ENCODE data around the gene RIC8A.

The RIC8A gene

GRCh38 chr11:253886-254270 lies 46.4 kb downstream of the RIC8A start:
- H3K4me3 ChIP-seq (ENCODE audit: low read length): no peak overlapping the region
- H3K27me3 ChIP-seq (ENCODE audit: control insufficient read depth, insufficient read depth, low read length): no peaks in the 10 kb centered on the region
- no peak overlapping the region for H3K27ac ChIP-seq (ENCODE audit: low read length)
- no peak overlapping the region for H3K9ac ChIP-seq (ENCODE audit: low read length)
- H3K4me1 ChIP-seq (ENCODE audit: control insufficient read depth, low read depth, low read length): peaks cover 3% of the 10 kb centered on the region
- peaks cover 33% of the 10 kb centered on the region for H3K36me3 ChIP-seq (ENCODE audit: control insufficient read depth, low read depth, low read length)
- no peaks in the 10 kb centered on the region for H3K9me3 ChIP-seq (ENCODE audit: control insufficient read depth, low read depth, low read length)

DNA sequence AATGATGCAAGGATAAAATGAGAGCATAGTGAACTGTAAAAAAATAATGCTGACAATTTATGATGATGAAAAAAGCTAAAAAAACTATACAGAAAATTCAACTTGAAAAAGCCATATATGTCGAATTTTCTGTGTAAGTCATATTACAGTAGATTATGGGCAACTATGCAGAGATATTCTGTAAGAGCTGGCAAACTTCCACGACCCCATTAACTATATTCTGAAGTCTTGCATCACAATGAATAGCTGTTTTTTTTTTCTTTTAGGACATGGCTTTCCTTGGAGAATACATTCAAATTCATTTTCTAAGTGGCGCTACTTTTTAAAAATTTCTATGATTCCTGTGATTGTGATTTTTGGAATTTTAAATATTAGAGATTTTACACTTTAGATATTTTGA lies 47.7 kb downstream of the RIC8A start:
- H3K9me3 ChIP-seq (ENCODE audit: control insufficient read depth, low read depth, low read length): no peaks in the 10 kb centered on the region
- H3K36me3 ChIP-seq (ENCODE audit: control insufficient read depth, low read depth, low read length): peaks cover 29% of the 10 kb centered on the region
- H3K4me3 ChIP-seq (ENCODE audit: low read length): no peak overlapping the region
- H3K27ac ChIP-seq (ENCODE audit: low read length): no peak overlapping the region
- H3K9ac ChIP-seq (ENCODE audit: low read length): no peak overlapping the region
- no peaks in the 10 kb centered on the region for H3K27me3 ChIP-seq (ENCODE audit: control insufficient read depth, insufficient read depth, low read length)
- peaks cover 3% of the 10 kb centered on the region for H3K4me1 ChIP-seq (ENCODE audit: control insufficient read depth, low read depth, low read length)

DNA sequence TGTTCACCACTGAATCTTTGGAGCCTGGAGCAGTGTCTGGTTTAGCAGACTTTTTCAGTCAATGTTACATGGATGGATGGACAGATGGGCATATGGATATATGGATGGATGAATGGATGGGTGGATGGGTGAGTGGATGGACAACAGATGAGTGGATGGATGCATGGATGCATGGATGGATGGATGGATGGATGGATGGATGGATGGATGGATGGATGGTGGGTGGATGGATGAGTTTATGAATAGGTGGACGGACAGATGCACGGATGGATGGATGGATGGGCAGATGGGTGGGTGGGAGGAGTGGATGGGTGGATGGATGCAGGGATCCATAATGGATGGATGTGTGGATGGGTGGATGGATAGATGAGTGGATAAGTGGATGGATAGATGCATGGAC lies 48.3 kb downstream of the RIC8A start:
- H3K4me3 ChIP-seq (ENCODE audit: low read length): no peak overlapping the region
- H3K36me3 ChIP-seq (ENCODE audit: control insufficient read depth, low read depth, low read length): peaks cover 29% of the 10 kb centered on the region
- no peak overlapping the region for H3K27ac ChIP-seq (ENCODE audit: low read length)
- H3K27me3 ChIP-seq (ENCODE audit: control insufficient read depth, insufficient read depth, low read length): no peaks in the 10 kb centered on the region
- H3K9ac ChIP-seq (ENCODE audit: low read length): no peak overlapping the region
- peaks cover 3% of the 10 kb centered on the region for H3K4me1 ChIP-seq (ENCODE audit: control insufficient read depth, low read depth, low read length)
- no peaks in the 10 kb centered on the region for H3K9me3 ChIP-seq (ENCODE audit: control insufficient read depth, low read depth, low read length)

GRCh38 chr11:256952-257737 lies 49.6 kb downstream of the RIC8A start:
- no peaks in the 10 kb centered on the region for H3K27me3 ChIP-seq (ENCODE audit: control insufficient read depth, insufficient read depth, low read length)
- no peak overlapping the region for H3K9ac ChIP-seq (ENCODE audit: low read length)
- H3K36me3 ChIP-seq (ENCODE audit: control insufficient read depth, low read depth, low read length): peaks cover 18% of the 10 kb centered on the region
- no peak overlapping the region for H3K27ac ChIP-seq (ENCODE audit: low read length)
- no peaks in the 10 kb centered on the region for H3K4me1 ChIP-seq (ENCODE audit: control insufficient read depth, low read depth, low read length)
- H3K4me3 ChIP-seq (ENCODE audit: low read length): no peak overlapping the region
- H3K9me3 ChIP-seq (ENCODE audit: control insufficient read depth, low read depth, low read length): no peaks in the 10 kb centered on the region

- H3K4me3 ChIP-seq (ENCODE audit: low read length): no peak overlapping the region
- H3K4me1 ChIP-seq (ENCODE audit: control insufficient read depth, low read depth, low read length): no peaks in the 10 kb centered on the region
- H3K36me3 ChIP-seq (ENCODE audit: control insufficient read depth, low read depth, low read length): peaks cover 10% of the 10 kb centered on the region
- H3K27me3 ChIP-seq (ENCODE audit: control insufficient read depth, insufficient read depth, low read length): no peaks in the 10 kb centered on the region
- no peak overlapping the region for H3K9ac ChIP-seq (ENCODE audit: low read length)
- no peak overlapping the region for H3K27ac ChIP-seq (ENCODE audit: low read length)
- H3K9me3 ChIP-seq (ENCODE audit: control insufficient read depth, low read depth, low read length): no peaks in the 10 kb centered on the region
Measured at GRCh38 chr11:257766-258493, 50.4 kb downstream of the RIC8A start.

- H3K4me3 ChIP-seq (ENCODE audit: low read length): no peak overlapping the region
- no peak overlapping the region for H3K27ac ChIP-seq (ENCODE audit: low read length)
- H3K4me1 ChIP-seq (ENCODE audit: control insufficient read depth, low read depth, low read length): no peaks in the 10 kb centered on the region
- H3K36me3 ChIP-seq (ENCODE audit: control insufficient read depth, low read depth, low read length): no peaks in the 10 kb centered on the region
- no peaks in the 10 kb centered on the region for H3K9me3 ChIP-seq (ENCODE audit: control insufficient read depth, low read depth, low read length)
- no peak overlapping the region for H3K9ac ChIP-seq (ENCODE audit: low read length)
- H3K27me3 ChIP-seq (ENCODE audit: control insufficient read depth, insufficient read depth, low read length): no peaks in the 10 kb centered on the region
Measured at GRCh38 chr11:259413-259812, 51.9 kb downstream of the RIC8A start.

DNA sequence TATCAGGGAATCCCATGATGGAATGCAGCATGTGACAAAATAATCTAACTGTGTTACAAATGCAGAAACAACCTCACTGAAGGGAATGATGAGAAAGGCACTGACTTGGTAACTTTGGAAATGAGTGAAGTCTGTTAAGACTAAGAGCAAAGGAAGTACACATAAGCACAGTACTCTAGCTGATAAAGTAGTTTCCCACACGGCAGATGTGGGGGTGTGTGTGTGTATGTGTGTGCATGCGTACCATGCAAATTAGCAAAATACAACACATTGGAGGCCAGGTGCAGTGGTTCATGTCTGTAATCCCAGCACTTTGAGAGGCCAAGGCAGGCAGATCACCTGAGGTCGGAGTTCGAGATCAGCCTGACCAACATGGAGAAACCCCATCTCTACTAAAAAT lies 54.1 kb downstream of the RIC8A start:
- H3K27ac ChIP-seq (ENCODE audit: low read length): no peak overlapping the region
- H3K36me3 ChIP-seq (ENCODE audit: control insufficient read depth, low read depth, low read length): no peaks in the 10 kb centered on the region
- no peaks in the 10 kb centered on the region for H3K4me1 ChIP-seq (ENCODE audit: control insufficient read depth, low read depth, low read length)
- no peaks in the 10 kb centered on the region for H3K27me3 ChIP-seq (ENCODE audit: control insufficient read depth, insufficient read depth, low read length)
- no peaks in the 10 kb centered on the region for H3K9me3 ChIP-seq (ENCODE audit: control insufficient read depth, low read depth, low read length)
- H3K4me3 ChIP-seq (ENCODE audit: low read length): no peak overlapping the region
- no peak overlapping the region for H3K9ac ChIP-seq (ENCODE audit: low read length)

Data from iPS-18a (cell line).